GOT3 (cell line): ENCODE results near the gene POU2F3.

Experiments
- DNase-seq: peaks from one replicate; lab custom pipeline; 2025; ENCODE audit warnings: mixed read lengths; lab: John Stamatoyannopoulos, UW

Gene POU2F3

GRCh38 chr11:120239713-120240640 lies at the start of gene POU2F3:
Gene POU2F3 (plus strand): TSS chr11:120240140. CDS start chr11:120240344, 204 bp downstream.
- no peak for DNase-seq

GRCh38 chr11:120191058-120191457 lies 48.9 kb upstream of the POU2F3 start:
- no peak for DNase-seq

DNA sequence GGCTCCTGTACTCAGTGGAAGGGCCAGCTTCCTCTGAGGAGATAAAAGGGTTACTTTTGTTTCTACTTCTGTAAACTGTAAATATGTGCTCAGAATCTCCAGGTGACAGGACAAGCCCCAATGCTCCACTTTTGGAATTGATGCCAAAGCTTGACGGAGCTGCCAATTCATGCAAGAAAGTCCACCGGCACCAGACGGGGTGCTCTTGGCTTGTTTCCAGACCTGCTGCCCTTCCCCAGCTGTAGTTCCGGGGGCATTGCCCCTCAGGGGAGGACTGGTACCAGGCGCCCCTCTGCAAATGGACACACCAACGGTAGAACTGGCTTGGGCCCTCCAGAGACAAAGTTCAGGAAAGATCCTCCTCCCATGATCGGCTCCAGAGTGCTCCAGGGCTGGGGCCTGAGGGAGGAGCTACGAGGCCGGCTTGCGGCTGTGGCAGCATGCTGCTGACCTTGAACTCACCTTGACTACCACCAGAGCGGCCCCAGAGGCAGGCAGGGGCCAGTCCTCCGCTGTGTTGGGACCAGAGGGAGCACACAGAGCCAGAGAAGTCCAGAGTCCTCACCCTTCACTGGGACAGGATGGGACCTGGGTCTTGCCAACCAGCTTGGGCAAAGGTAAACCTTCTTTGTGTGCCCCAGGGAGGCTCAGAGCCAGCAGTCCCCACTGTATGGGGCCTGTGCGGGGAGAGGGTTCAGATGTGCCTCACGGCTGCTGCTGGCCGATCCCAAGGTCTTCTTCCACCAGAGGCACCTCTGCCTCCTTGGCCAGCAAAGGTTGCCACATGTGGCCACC lies 46.9 kb upstream of the POU2F3 start:
- no peak for DNase-seq

GRCh38 chr11:120194166-120194565 lies 45.8 kb upstream of the POU2F3 start:
- DNase-seq: no peak

DNA sequence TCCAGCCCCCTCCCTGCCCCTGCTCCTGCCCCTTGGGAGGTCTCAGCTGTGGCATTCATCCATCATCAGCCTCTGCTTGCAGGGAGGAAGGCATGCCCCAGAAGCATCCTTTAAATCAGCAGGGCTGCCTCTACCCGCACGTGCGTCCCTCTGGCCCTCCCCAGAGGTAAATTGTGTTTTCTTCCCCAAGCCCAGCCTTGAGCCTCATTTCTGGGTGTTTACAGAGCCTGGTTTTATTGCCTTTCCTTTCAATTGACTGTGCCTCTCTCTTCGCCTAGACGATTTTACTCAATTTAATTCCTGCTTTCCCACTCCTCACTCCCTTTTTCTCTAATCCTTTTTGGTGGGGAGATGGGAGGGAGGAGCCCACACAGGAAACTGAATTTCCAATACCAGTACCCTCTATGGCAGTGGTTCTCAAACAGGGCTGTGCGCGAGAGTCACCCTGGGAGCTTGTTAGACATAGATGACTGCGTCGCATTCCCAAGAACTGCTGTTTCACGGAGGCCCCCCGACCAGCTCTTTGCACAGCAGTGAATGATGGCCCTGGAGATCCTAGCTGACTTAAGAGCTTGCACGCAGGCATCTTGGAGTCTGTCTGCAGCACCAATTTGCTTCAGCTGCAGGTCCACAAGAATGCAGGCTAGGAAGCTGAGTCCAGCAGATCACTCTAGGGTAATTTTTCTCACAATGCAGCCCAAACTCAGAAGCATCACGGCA lies 44.2 kb upstream of the POU2F3 start:
- DNase-seq: no peak

DNA sequence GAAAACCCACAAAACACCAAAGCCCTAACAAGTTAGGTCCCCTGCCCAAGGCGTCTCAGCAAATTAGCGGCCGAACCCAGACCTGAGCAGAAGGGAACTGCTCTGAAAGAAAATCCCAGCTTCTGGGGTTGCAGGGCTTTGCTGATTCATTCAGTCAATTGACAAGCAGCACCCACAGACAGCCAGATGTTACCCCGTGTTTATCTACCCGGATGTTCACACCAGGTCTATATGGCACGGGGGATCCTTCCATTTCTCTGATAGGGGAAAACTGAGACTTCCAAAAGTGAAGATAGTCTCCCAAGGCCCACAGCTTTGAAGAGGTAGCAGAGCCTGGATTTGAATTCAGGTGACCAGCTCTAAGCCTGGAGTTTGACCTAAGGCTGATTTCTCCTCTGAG lies 43.1 kb upstream of the POU2F3 start:
- DNase-seq: no peak

DNA sequence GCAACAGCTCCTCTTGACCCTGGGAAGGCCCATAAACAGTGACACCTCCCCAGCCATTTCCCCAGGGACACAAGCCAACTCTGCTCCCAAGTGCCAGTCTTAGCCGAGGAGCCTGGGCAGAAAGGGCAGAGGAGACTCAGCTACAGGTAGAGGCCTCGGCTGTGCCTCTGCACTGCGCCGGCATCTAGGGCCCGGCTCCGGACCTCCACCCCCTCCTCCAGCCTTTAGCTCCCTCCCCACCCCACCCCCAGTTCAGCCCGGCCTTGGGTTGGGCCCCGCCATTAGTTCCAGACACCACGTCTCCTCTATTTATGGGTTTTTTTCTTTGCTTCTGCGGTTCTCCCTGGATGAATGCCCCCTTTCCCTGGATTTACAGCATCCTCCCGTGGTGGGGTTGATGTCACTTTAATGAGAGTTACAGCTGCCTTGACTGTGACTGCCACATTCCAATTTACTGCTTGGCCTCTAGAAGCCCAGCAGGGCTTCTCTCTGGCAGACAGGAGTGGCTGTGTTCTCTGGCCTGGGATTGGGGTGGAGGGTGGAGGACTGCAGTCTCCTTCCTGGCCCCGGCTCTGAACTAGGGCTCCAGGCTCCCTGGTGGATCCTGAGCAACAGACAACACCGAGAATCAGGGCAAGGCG lies 42.6 kb upstream of the POU2F3 start:
- no peak for DNase-seq

- no peak for DNase-seq
Measured at GRCh38 chr11:120197977-120198376, 42.0 kb upstream of the POU2F3 start.

- no peak for DNase-seq
Measured at GRCh38 chr11:120198403-120198786, 41.5 kb upstream of the POU2F3 start.

DNA sequence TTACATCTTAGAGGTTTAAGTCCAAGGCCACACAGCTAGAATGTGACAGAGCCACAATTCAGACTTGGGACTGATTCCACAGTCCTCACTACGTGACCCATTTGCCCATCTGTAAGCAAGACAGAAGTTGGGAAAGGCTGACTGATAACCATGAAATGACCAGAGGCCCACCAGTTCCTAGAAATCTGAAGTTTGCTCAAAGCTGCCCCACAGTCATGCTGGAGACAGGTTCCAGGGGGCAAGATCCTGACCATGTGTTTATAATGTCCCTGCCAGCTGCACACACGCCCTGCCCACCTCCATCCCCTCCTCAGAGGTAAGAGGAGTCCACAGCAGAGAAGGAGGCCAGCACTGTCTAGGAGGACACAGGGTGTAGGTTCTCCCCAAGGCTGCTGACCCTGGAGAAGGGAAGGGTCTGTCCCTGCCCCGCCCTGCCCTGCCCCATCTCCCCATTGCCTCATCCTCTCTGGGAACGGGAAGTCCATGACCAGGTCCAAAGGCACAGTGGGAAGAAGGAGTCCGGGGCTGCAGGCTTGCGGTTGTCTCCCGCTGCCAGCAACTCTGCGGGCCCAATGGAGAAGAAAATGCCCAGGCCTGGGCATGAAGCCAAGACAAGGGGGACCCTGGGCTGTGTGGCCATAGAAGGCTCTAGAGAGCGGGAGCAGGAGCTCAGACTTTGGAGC lies 41.0 kb upstream of the POU2F3 start:
- DNase-seq: no peak

DNA sequence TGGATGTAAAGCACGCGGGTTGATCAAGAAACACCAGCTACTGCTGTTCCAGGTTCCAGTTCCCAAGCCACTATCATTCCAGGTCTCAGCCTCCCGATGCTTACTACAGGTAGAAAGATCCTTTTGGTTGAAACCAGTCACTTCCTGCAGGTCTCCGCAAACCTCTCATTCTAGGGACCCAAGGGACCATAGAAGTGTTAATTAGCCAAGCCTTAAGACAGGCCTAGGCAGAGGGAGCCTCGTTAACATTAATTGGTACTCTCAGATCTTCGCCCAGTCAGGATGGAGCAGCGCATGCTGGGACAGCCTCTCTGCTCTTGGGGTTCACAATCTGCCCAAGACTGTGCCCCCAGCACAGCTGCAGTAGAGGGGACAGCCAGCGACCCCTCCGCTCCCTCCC lies 40.3 kb upstream of the POU2F3 start:
- DNase-seq: no peak

GRCh38 chr11:120200677-120201076 lies 39.3 kb upstream of the POU2F3 start:
- DNase-seq: no peak

DNA sequence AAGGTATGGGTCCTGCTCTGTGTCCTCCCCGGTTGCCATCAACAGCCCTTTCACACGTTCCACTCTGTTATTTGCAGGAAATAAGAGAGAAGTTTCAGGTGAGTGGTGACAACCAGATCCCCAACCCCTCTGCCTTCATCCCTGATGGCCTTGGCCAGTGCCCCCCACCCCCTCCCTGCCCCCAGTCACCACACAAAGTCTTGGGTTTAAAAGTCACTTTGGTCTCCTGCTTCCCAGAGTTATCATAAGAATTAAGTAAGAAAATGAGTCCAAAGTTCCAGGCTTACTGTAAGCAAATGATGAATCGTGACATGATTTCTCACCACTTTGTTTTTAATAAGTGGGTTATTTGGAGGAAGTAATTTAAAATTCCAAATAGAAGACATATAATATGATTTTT lies 38.3 kb upstream of the POU2F3 start:
- DNase-seq: no peak

- no peak for DNase-seq
Measured at GRCh38 chr11:120203626-120204025, 36.3 kb upstream of the POU2F3 start.

DNA sequence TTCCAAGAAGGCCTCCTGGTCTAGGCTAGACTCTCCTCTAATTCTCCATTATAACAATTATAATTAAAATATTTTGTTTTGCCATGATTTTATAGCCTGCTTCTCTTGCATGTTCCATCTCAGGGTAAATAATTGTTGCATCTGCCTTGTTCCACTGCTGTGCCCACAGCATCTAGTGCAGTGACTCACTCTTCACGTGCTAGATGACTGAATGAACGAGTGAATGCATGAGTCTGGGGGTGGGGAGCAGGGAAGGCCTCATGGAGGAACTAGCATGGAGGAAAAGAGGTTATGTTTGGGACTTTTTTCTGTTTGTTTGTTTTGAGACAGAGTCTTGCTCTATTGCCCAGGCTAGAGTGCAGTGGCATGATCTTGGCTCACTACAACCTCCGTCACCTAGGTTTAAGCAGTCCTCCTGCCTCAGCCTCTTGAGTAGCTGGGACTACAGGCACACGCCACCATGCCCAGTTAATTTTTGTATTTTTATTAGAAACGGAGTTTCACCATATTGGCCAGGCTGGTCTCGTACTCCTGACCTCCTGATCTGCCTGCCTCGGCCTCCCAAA lies 34.3 kb upstream of the POU2F3 start:
- no peak for DNase-seq

DNA sequence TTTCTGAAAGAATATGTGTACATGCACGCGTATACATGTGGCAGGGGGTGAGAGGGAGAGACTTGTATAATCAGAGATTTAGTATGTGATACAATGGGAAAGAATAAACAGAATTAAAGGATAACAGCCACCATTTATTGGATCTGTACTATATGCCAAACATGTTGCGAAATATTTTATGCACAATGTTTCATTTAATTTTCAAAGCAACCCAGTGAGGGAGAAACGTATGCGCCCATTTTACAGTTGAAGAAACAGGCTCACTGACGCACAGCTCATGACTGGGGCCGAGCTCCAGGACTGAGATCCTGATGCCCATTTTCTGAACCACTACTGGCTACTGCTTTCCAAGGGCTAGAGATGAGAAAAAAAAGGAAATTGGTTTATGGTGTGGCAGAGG lies 32.4 kb upstream of the POU2F3 start:
- DNase-seq: no peak

DNA sequence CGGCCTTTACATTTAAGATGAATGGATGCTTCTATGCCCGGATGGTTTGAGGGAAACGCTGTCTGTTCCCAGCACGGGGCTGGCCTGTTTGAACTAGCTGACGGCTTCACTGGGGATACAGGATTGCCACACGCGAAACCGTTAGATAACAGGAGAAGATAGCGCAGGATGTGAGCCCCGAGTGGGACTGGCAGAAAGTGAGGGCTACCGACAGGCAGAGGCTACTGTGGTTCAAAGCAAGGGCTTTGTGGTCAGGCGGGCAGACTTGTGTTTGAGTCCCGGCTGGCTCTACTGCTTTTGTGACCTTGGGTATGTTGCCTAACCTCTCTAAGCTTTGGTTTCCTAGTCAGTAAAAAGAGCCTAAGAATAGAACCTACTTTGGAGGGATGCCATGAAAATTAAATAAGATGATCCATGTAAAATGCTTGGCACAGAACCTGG lies 31.9 kb upstream of the POU2F3 start:
- no peak for DNase-seq

DNA sequence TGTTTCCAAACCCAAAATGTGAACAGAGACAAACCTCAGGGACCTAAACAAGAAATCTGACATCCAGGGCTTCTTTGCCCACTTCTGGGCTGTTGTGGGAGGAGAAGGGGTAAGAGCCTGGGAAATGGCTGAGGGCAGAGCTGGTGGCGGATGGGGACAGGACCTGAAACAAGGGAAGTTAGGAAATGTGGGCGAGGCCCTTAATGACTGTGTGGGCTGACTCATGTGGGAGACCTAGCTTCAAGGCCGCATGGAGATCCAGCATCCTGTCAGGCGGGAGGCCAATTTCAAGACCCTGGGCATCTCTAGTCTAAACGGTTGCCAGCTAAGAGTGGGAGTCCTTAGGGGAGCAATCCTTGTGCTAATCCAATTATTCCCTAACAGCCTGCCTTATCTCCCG lies 31.2 kb upstream of the POU2F3 start:
- DNase-seq: no peak

DNA sequence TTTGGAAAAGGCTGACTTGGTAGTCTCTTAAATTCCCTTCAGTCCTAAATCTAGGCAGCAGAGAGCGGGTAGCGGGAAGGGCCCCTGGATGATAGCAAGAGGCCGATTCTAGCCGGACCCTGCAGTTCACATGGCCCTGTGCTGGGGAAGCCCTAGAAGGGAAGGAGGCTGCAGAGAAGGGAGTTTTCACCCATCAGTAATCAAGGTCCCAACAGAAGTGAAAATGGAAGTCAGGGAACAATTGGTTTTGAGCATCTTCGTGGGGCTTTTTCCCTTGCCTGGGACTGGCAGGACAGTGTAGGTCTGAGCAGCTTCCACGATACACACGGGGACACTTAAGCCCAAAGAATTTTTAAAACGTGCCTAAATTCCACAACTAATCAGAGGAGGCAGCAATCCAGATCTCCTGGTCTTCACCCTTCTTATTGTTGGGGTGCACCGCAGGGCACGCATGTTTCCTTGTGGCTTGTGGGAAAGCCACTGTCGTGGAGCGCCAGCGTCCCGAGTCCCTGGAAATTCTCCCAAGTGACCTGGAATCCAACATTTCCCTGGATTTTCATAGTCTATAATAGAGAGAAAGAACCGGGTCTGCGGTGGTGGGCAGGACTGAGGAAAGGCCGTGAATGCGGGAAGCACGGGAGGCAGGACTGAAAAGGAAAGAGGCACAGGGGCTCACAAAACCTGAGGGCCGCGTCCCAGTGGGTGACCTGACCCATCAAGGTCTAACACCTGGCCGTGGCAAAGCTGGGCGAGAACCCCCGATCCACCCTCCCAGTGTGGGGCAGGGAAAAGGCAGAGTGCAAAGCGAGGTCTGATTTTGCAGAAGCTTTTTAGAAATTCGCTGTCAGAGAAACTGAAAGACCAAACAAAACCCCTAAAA lies 30.0 kb upstream of the POU2F3 start:
- DNase-seq: no peak
